Ascending aorta (tissue), 2 donors: ENCODE data around the gene ST7. TPM values are rescaled to one million over a fixed set of nuclear protein-coding genes. Genes with fewer than 3 reads are reported as not detected.

ENCODE experiments used
- DNase-seq, 2 donors: peaks; one replicate each; pipeline ENCODE4 v3.0.0-alpha.2; 2019; ENCODE audit warnings: low spot score in 2 of 2
- H3K27ac ChIP-seq, 2 donors: fragments of 200-600 bp; sonication (generic); one replicate each; pipeline ENCODE4 v1.5.1; 2016 to 2017; ENCODE audit warnings: mild to moderate bottlenecking in 1 of 2
- H3K27me3 ChIP-seq: fragments of 200-600 bp; sonication (generic); one replicate; pipeline ENCODE4 v1.5.1; 2017
- H3K36me3 ChIP-seq, 2 donors: fragments of 200-600 bp; sonication (generic); one replicate each; pipeline ENCODE4 v1.5.1; 2016
- H3K4me1 ChIP-seq, 2 donors: fragments of 200-600 bp; sonication (generic); one replicate each; pipeline ENCODE4 v1.5.1; 2016 to 2017; ENCODE audit warnings: mild to moderate bottlenecking in 1 of 2
- H3K4me3 ChIP-seq, 2 donors: fragments of 200-600 bp; sonication (generic); one replicate each; pipeline ENCODE4 v1.5.1; 2016 to 2017; ENCODE audit warnings: mild to moderate bottlenecking in 1 of 2
- H3K9me3 ChIP-seq, 2 donors: fragments of 200-600 bp; sonication (generic); one replicate each; pipeline ENCODE4 v1.5.1; 2016
- intact Hi-C: fragments of 100-400 bp; cut with DNase I; formaldehyde crosslinking; loops from one replicate; pipeline ENCODE4 v1.15.1; 2023
- total RNA-seq: library from RNA; depleted of rRNA; stranded (reverse); fragments of >200 nt; gene quantifications from one replicate; pipeline ENCODE4 v1.1.0, GENCODE V29; 2016
- TF ChIP-seq, protein P1 (sequence below), 3 experiments: fragments of 200-600 bp in 2 of 3; fragments of 450-650 bp in 1 of 3; sonication (generic) in 2 of 3; IDR thresholded peaks; one replicate each; pipeline ENCODE4 v1.5.1; 2016 to 2019; ENCODE audit warnings: antibody characterized with exemption in 3 of 3, mild to moderate bottlenecking in 1 of 3, moderate library complexity in 1 of 3

ST7 gene
- total RNA-seq, 1 donor from 2014 or later: 19.2 TPM

- DNase-seq: no peak
- H3K36me3 ChIP-seq: peaks cover 4 to 9% of the 10 kb centered on the region in 2 donors
- no peaks in the 10 kb centered on the region for H3K4me1 ChIP-seq
- no peaks in the 10 kb centered on the region for H3K9me3 ChIP-seq
- H3K27ac ChIP-seq: no peak overlapping the region
- intact Hi-C loops: no loop called here
- H3K27me3 ChIP-seq: no peaks in the 10 kb centered on the region
- no peak overlapping the region for H3K4me3 ChIP-seq
- TF ChIP-seq, protein P1, sequence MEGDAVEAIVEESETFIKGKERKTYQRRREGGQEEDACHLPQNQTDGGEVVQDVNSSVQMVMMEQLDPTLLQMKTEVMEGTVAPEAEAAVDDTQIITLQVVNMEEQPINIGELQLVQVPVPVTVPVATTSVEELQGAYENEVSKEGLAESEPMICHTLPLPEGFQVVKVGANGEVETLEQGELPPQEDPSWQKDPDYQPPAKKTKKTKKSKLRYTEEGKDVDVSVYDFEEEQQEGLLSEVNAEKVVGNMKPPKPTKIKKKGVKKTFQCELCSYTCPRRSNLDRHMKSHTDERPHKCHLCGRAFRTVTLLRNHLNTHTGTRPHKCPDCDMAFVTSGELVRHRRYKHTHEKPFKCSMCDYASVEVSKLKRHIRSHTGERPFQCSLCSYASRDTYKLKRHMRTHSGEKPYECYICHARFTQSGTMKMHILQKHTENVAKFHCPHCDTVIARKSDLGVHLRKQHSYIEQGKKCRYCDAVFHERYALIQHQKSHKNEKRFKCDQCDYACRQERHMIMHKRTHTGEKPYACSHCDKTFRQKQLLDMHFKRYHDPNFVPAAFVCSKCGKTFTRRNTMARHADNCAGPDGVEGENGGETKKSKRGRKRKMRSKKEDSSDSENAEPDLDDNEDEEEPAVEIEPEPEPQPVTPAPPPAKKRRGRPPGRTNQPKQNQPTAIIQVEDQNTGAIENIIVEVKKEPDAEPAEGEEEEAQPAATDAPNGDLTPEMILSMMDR (IDR thresholded peaks at IDR 0.05): no peak
These were observed 249.2 kb downstream of the ST7 start for GRCh38 chr7:117202511-117202910.

DNA sequence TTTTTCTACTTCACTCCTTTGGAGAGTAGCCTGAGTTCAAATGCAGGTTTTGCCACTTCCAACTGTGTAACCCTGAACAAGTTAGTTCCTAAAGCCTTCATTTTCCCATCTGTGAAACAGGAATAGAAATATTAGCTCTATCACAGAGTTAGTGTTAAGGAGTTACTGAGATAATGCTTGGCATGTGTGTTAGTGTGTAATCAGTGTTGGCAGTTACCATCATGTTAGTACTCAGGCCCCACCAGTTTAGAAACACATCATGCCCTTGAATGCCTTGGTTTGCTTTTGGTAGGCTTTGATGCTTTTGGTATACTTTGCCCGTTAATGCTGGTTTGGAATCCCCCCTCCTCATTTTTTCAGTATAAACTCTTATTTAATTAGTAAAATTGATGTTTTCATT, 249.9 kb downstream of the ST7 start:
- intact Hi-C loops: no loop called here
- no peaks in the 10 kb centered on the region for H3K27me3 ChIP-seq
- no peak for DNase-seq
- no peak overlapping the region for H3K4me3 ChIP-seq
- H3K9me3 ChIP-seq: no peaks in the 10 kb centered on the region
- H3K27ac ChIP-seq: no peak overlapping the region
- no peaks in the 10 kb centered on the region for H3K4me1 ChIP-seq
- TF ChIP-seq, protein P1 (IDR thresholded peaks at IDR 0.05): no peak
- H3K36me3 ChIP-seq: peaks cover 3 to 8% of the 10 kb centered on the region in 2 donors

- intact Hi-C loops: no loop called here
- H3K27ac ChIP-seq: no peak overlapping the region
- TF ChIP-seq, protein P1 (IDR thresholded peaks at IDR 0.05): no peak
- H3K4me1 ChIP-seq: no peaks in the 10 kb centered on the region
- H3K9me3 ChIP-seq: no peaks in the 10 kb centered on the region
- peaks cover 3 to 13% of the 10 kb centered on the region in 2 donors for H3K36me3 ChIP-seq
- H3K4me3 ChIP-seq: no peak overlapping the region
- no peak for DNase-seq
- no peaks in the 10 kb centered on the region for H3K27me3 ChIP-seq
These were observed 252.6 kb downstream of the ST7 start for GRCh38 chr7:117205873-117206272.

GRCh38 chr7:117208257-117208656, 255.0 kb downstream of the ST7 start:
- TF ChIP-seq, protein P1 (IDR thresholded peaks at IDR 0.05): no peak
- intact Hi-C loops: no loop called here
- H3K27ac ChIP-seq: no peak overlapping the region

DNA sequence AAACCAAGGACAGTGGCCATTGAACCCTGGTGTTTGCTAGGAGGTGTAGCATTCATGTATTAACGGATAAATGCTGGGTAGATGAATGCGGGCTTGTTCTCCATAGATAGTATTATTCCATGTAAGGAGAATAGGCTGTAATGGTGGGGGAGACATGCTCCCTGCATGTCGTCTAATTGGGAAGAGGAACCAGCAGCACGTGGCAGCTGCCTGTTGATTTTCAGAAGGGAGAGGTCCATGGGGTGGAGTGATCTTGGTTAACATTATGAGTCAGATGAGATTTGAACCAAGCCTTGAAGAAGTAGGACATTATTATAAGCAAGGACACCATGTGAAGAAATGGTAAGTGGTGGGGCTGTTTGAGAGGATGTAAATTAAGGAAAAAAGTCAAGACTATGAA, 257.1 kb downstream of the ST7 start:
- Histone ChIP-seq H3K4me1 (no peaks in the 10 kb centered on the region), H3K4me3 (no peak overlapping the region), H3K27ac (no peak overlapping the region), H3K9me3 (no peaks in the 10 kb centered on the region), H3K36me3 (peaks cover 3 to 9% of the 10 kb centered on the region in 2 donors), H3K27me3 (no peaks in the 10 kb centered on the region)
- intact Hi-C loops: loop anchor here (10.0 kb wide), 1 partner anchor 504 kb away; no protein-coding TSS in a partner anchor
- TF ChIP-seq, protein P1 (IDR thresholded peaks at IDR 0.05): no peak
- DNase-seq: no peak

More at GRCh38 chr7:117208257-117208656, 255.0 kb downstream of the ST7 start:
- Histone ChIP-seq H3K4me3 (no peak overlapping the region), H3K9me3 (no peaks in the 10 kb centered on the region), H3K4me1 (no peaks in the 10 kb centered on the region), H3K36me3 (peaks cover 3 to 9% of the 10 kb centered on the region in 2 donors), H3K27me3 (no peaks in the 10 kb centered on the region)
- DNase-seq: no peak

DNA sequence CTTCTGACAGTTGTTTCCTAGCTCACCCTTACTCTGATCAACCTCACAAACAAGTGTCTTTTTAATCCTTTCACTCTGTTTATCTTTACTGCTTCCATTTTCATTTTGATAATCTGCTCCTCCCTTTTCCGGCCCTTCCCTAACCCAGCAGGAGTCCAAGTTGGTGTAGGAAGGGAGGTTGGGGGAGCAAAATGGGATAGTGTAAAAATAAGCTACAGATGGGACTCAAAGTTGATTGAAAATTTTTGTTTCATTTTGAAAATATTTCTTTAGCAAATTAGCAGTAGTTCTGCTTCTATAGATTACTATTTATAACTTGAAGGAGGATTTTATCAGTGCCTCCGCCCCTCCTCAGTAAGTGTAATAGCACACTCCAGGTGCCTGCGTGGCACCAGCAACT, 257.6 kb downstream of the ST7 start:
- DNase-seq: no peak
- Histone ChIP-seq H3K9me3 (no peaks in the 10 kb centered on the region), H3K27ac (no peak overlapping the region), H3K4me1 (no peaks in the 10 kb centered on the region), H3K36me3 (peaks cover 3 to 9% of the 10 kb centered on the region in 2 donors), H3K4me3 (no peak overlapping the region), H3K27me3 (no peaks in the 10 kb centered on the region)
- intact Hi-C loops: loop anchor here (10.0 kb wide), 1 partner anchor 504 kb away; no protein-coding TSS in a partner anchor
- TF ChIP-seq, protein P1 (IDR thresholded peaks at IDR 0.05): no peak
